ENCODE measurements around the gene CSMD2.
"Not testable (repeated sequence)": the region's sequence is repeated elsewhere in the genome, so short reads cannot be mapped to it uniquely, and the experiment has no call there.

CSMD2 gene

GRCh38 chr1:34019741-34020552 lies 145.1 kb downstream of the CSMD2 start:
- Histone ChIP-seq H2BK120ac (ENCODE audit: low read depth, low read length) (no peak overlapping the region), H3K4me2 (ENCODE audit: low read length, poor library complexity, severe bottlenecking) (no peak overlapping the region), H3K14ac (ENCODE audit: low read length in 2 of 2) (no peak overlapping the region), H3K4me1 (ENCODE audit: control insufficient read depth, insufficient read depth, low read depth, low read length) (no peaks in the 10 kb centered on the region), H3K18ac (ENCODE audit: low read depth in 1 of 2, low read length in 2 of 2) (no peak overlapping the region), H3K79me1 (replicated peaks; ENCODE audit: low read length, poor library complexity, severe bottlenecking) (no peaks in the 10 kb centered on the region), H3K9me3 (ENCODE audit: control insufficient read depth, low read length) (no peaks in the 10 kb centered on the region), H2BK15ac (ENCODE audit: low read depth, poor library complexity, severe bottlenecking) (no peak overlapping the region), H3K36me3 (ENCODE audit: control insufficient read depth in 1 of 2, insufficient read depth in 2 of 2, low read depth in 1 of 2, low read length in 2 of 2) (no peaks in the 10 kb centered on the region), H4K91ac (ENCODE audit: low read length) (no peak overlapping the region), H3K9ac (ENCODE audit: low read length) (no peak overlapping the region), H3K23ac (ENCODE audit: low read length in 2 of 2) (no peak overlapping the region), H3K4me3 (ENCODE audit: insufficient read depth in 1 of 2, low read depth in 1 of 2, low read length in 2 of 2) (no peak overlapping the region), H3K4ac (ENCODE audit: low read depth in 1 of 2, low read length in 2 of 2) (no peak overlapping the region), H4K8ac (ENCODE audit: low read length) (no peak overlapping the region), H2BK5ac (ENCODE audit: low read depth, low read length, poor library complexity, severe bottlenecking) (no peak overlapping the region), H3K27ac (ENCODE audit: low read length, poor library complexity, severe bottlenecking) (no peak overlapping the region), H3K27me3 (ENCODE audit: control insufficient read depth in 1 of 2, insufficient read depth in 1 of 2, low read length in 2 of 2) (no peaks in the 10 kb centered on the region), H2AK5ac (ENCODE audit: low read length, severe bottlenecking) (no peak overlapping the region), H2AFZ (ENCODE audit: low read depth, low read length) (no peak overlapping the region), H2BK12ac (ENCODE audit: low read length in 2 of 2) (no peak overlapping the region)
- DNase-seq = no peak
- WGBS = 51% methylated on average over 7 of the region's 7 CpGs

GRCh38 chr1:34018285-34018684 lies 146.7 kb downstream of the CSMD2 start:
- DNase-seq = no peak
- H3K14ac ChIP-seq (ENCODE audit: low read length in 2 of 2) = no peak overlapping the region
- no peak overlapping the region for H4K8ac ChIP-seq (ENCODE audit: low read length)
- no peak overlapping the region for H2AK5ac ChIP-seq (ENCODE audit: low read length, severe bottlenecking)
- no peak overlapping the region for H2BK5ac ChIP-seq (ENCODE audit: low read depth, low read length, poor library complexity, severe bottlenecking)
- H3K9me3 ChIP-seq (ENCODE audit: control insufficient read depth, low read length) = no peaks in the 10 kb centered on the region
- no peak overlapping the region for H3K23ac ChIP-seq (ENCODE audit: low read length in 2 of 2)
- 50% methylated on average over 1 of the region's 2 CpGs for WGBS
- H4K91ac ChIP-seq (ENCODE audit: low read length) = no peak overlapping the region
- H3K18ac ChIP-seq (ENCODE audit: low read depth in 1 of 2, low read length in 2 of 2) = no peak overlapping the region
- H3K4me2 ChIP-seq (ENCODE audit: low read length, poor library complexity, severe bottlenecking) = no peak overlapping the region
- no peak overlapping the region for H2AFZ ChIP-seq (ENCODE audit: low read depth, low read length)
- H3K27me3 ChIP-seq (ENCODE audit: control insufficient read depth in 1 of 2, insufficient read depth in 1 of 2, low read length in 2 of 2) = no peaks in the 10 kb centered on the region
- no peaks in the 10 kb centered on the region for H3K36me3 ChIP-seq (ENCODE audit: control insufficient read depth in 1 of 2, insufficient read depth in 2 of 2, low read depth in 1 of 2, low read length in 2 of 2)
- no peak overlapping the region for H2BK15ac ChIP-seq (ENCODE audit: low read depth, poor library complexity, severe bottlenecking)
- no peaks in the 10 kb centered on the region for H3K79me1 ChIP-seq (replicated peaks; ENCODE audit: low read length, poor library complexity, severe bottlenecking)
- H3K4me1 ChIP-seq (ENCODE audit: control insufficient read depth, insufficient read depth, low read depth, low read length) = no peaks in the 10 kb centered on the region
- no peak overlapping the region for H3K4ac ChIP-seq (ENCODE audit: low read depth in 1 of 2, low read length in 2 of 2)
- H3K4me3 ChIP-seq (ENCODE audit: insufficient read depth in 1 of 2, low read depth in 1 of 2, low read length in 2 of 2) = no peak overlapping the region
- H3K9ac ChIP-seq (ENCODE audit: low read length) = no peak overlapping the region
- no peak overlapping the region for H2BK12ac ChIP-seq (ENCODE audit: low read length in 2 of 2)
- H3K27ac ChIP-seq (ENCODE audit: low read length, poor library complexity, severe bottlenecking) = no peak overlapping the region
- H2BK120ac ChIP-seq (ENCODE audit: low read depth, low read length) = no peak overlapping the region

GRCh38 chr1:34016281-34016680 lies 148.7 kb downstream of the CSMD2 start:
- H3K27ac ChIP-seq (ENCODE audit: low read length, poor library complexity, severe bottlenecking); H2AFZ ChIP-seq (ENCODE audit: low read depth, low read length); H3K4me3 ChIP-seq (ENCODE audit: insufficient read depth in 1 of 2, low read depth in 1 of 2, low read length in 2 of 2); H4K91ac ChIP-seq (ENCODE audit: low read length); H3K9ac ChIP-seq (ENCODE audit: low read length); H2BK120ac ChIP-seq (ENCODE audit: low read depth, low read length); H3K36me3 ChIP-seq (ENCODE audit: control insufficient read depth in 1 of 2, insufficient read depth in 2 of 2, low read depth in 1 of 2, low read length in 2 of 2); H2AK5ac ChIP-seq (ENCODE audit: low read length, severe bottlenecking); H3K14ac ChIP-seq (ENCODE audit: low read length in 2 of 2); H3K4me1 ChIP-seq (ENCODE audit: control insufficient read depth, insufficient read depth, low read depth, low read length); H3K4me2 ChIP-seq (ENCODE audit: low read length, poor library complexity, severe bottlenecking); H4K8ac ChIP-seq (ENCODE audit: low read length); H2BK15ac ChIP-seq (ENCODE audit: low read depth, poor library complexity, severe bottlenecking); H3K4ac ChIP-seq (ENCODE audit: low read depth in 1 of 2, low read length in 2 of 2); H2BK5ac ChIP-seq (ENCODE audit: low read depth, low read length, poor library complexity, severe bottlenecking); DNase-seq; H3K27me3 ChIP-seq (ENCODE audit: control insufficient read depth in 1 of 2, insufficient read depth in 1 of 2, low read length in 2 of 2); H3K79me1 ChIP-seq (replicated peaks; ENCODE audit: low read length, poor library complexity, severe bottlenecking); H3K18ac ChIP-seq (ENCODE audit: low read depth in 1 of 2, low read length in 2 of 2); H3K9me3 ChIP-seq (ENCODE audit: control insufficient read depth, low read length); H2BK12ac ChIP-seq (ENCODE audit: low read length in 2 of 2); H3K23ac ChIP-seq (ENCODE audit: low read length in 2 of 2): not testable (repeated sequence)
- 100% methylated on average over 1 of the region's 3 CpGs for WGBS

- Histone ChIP-seq H4K91ac (ENCODE audit: low read length) (no peak overlapping the region), H3K4me2 (ENCODE audit: low read length, poor library complexity, severe bottlenecking) (no peak overlapping the region), H2BK120ac (ENCODE audit: low read depth, low read length) (no peak overlapping the region), H2BK12ac (ENCODE audit: low read length in 2 of 2) (no peak overlapping the region), H3K4ac (ENCODE audit: low read depth in 1 of 2, low read length in 2 of 2) (no peak overlapping the region), H4K8ac (ENCODE audit: low read length) (no peak overlapping the region), H3K79me1 (replicated peaks; ENCODE audit: low read length, poor library complexity, severe bottlenecking) (no peaks in the 10 kb centered on the region), H3K18ac (ENCODE audit: low read depth in 1 of 2, low read length in 2 of 2) (no peak overlapping the region), H2AFZ (ENCODE audit: low read depth, low read length) (no peak overlapping the region), H3K14ac (ENCODE audit: low read length in 2 of 2) (no peak overlapping the region), H3K36me3 (ENCODE audit: control insufficient read depth in 1 of 2, insufficient read depth in 2 of 2, low read depth in 1 of 2, low read length in 2 of 2) (no peaks in the 10 kb centered on the region), H3K23ac (ENCODE audit: low read length in 2 of 2) (no peak overlapping the region), H2AK5ac (ENCODE audit: low read length, severe bottlenecking) (no peak overlapping the region), H2BK5ac (ENCODE audit: low read depth, low read length, poor library complexity, severe bottlenecking) (no peak overlapping the region), H3K9me3 (ENCODE audit: control insufficient read depth, low read length) (no peaks in the 10 kb centered on the region), H3K4me1 (ENCODE audit: control insufficient read depth, insufficient read depth, low read depth, low read length) (no peaks in the 10 kb centered on the region), H3K4me3 (ENCODE audit: insufficient read depth in 1 of 2, low read depth in 1 of 2, low read length in 2 of 2) (no peak overlapping the region), H3K27ac (ENCODE audit: low read length, poor library complexity, severe bottlenecking) (no peak overlapping the region), H2BK15ac (ENCODE audit: low read depth, poor library complexity, severe bottlenecking) (no peak overlapping the region), H3K27me3 (ENCODE audit: control insufficient read depth in 1 of 2, insufficient read depth in 1 of 2, low read length in 2 of 2) (no peaks in the 10 kb centered on the region), H3K9ac (ENCODE audit: low read length) (no peak overlapping the region)
- WGBS = 43% methylated on average over 11 of the region's 11 CpGs
- no peak for DNase-seq
These were observed 150.9 kb downstream of the CSMD2 start for GRCh38 chr1:34013958-34014737.
